ENCODE results near the gene STARD10.

DNA sequence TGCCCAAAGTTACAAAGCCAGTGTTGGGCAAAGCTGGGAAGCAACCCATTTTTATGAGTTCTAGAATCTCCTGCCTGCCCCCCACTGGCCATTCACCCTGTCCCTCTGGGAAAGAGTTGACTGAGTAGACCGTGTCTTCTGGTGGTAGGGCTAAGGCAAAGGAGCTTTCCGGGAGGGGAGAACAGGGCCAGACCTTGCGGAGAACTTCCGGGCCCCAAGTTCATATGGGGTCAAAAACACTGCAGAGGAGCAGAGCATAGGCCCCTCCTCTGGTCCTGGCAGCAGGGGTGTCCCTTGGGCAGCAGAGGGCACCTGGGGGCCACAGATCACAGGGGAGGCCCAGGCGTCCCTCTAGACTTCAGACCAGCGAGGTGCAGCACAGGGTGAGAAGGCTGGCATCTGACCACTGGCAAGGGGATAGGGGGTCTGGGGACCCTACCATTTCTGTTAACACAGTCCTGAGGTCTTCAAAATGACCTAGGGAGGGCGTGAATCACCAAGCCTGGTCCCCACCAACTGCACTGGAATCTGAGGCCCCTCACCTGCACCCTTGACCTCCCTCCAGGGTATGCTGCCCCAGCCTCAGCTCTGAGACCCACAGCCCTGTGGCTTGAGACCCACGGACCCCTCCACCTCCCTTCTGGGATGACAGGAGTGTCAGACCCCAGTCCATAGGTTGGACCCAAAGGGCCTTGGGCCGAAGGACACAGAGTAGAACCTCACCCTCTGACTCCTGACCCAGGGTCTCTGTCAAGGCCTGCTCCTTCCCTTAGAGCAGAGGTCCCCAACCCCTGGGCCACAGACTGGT, 40.3 kb downstream of the STARD10 start:
- TF ChIP-seq CTCF (IDR thresholded peaks at IDR 0.05): no peak
- TF ChIP-seq POLR2A (IDR thresholded peaks at IDR 0.05): no peak
- no peak for TF ChIP-seq EP300 (IDR thresholded peaks at IDR 0.05)
